GM18858 (cell line): ENCODE results near the gene DSTYK.

Experiments used
- ATAC-seq: cut with Tn5 transposase; IDR thresholded peaks from one replicate; pipeline ENCODE4 v1.9.1; 2021; ENCODE audit not compliant: unreplicated experiment

Gene DSTYK

GRCh38 chr1:205211169-205211838 is at the start of gene DSTYK:
TSS of gene DSTYK (minus strand) at chr1:205211702. CDS start at chr1:205211535, 167 bp downstream.
- peak; percentile 76 for ATAC-seq

DNA sequence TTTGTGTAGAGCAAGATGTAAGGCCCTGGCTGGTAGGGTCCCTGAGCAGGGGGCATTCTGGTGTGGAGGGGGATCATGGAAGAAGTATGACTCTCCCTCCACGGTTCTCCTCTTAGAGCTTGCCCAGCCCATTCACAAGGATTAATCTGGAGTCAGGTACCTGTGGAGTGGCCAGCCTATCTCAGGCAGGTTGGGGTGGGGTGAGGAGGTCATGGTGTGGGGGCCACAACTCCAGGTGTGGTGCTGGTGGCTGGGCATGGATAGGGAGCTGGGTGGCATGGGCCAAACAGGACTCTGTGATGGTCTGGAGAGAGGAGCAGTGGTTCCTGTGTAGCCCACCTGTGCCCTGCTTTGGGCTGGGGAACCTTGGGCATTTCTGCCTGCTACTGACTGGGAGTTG is 48.5 kb upstream of the DSTYK start:
- ATAC-seq = no peak

DNA sequence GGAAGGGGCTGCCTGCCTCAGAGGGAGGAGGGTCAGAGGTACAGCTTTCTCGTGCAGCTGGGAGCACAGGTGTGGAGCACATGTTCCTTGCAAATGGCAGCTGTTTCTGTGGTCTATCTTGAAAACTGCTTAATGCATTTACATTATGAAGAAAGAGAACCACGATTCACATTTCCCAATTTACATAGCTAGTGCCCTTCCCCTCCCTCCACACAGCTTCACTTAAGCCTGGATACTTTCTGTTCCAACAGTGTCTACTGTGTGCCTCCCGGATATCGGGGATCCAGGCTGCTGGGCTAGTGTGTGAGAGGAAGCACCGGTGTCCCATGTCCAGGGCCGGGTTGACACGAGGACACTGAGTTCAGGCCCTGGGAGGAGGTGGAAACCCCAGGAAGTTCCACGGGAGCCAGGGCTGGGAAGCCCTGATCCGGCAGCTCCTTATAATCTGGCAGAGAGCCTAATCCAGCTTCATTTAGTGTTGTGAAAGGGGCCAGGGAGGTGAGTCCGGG is 47.9 kb upstream of the DSTYK start:
- ATAC-seq = no peak

- ATAC-seq = no peak
Observed at GRCh38 chr1:205258719-205259118, 47.2 kb upstream of the DSTYK start.

- ATAC-seq = no peak
Observed at GRCh38 chr1:205258261-205258691, 46.8 kb upstream of the DSTYK start.

DNA sequence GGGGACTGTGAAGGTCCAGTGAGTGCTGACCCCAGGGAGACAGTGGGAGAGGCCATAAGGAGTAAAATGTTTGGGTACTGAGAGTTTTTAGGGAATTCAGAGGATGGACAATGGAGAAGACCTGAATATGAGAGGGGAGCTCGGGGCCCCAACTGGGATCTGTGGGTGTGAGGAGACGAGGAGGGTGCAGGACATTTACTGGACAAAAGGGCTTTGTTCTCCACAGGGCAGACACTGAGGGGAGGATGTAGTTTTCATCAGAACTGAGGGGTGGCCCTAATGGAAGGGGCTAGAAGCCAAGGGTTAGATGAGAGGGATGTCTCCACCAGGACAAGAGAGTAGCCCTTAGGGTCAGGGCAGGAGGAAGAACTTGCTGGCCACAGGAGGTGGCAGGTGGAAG is 46.2 kb upstream of the DSTYK start:
- ATAC-seq = no peak

- no peak for ATAC-seq
Observed at GRCh38 chr1:205256951-205257625, 45.6 kb upstream of the DSTYK start.

- ATAC-seq = no peak
Observed at GRCh38 chr1:205255941-205256780, 44.7 kb upstream of the DSTYK start.

DNA sequence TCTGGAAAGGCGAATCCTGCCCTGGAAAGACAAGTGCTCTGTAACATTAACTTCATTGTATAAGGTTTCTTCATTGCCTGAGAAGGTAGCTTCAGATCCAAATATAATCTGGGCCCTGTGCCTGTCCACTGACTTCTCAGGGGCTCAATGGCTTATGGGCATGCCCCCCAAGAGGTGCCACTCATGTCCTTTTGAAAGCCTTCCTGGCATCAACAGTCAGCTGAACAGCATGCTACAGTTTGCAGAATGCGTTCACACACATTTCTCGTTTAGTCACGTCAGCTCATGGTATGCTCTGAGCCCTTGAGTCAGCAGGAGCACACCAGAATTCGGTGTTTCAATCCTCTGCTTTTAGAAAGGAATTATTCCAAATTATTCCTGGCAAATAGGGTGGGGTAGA is 40.1 kb upstream of the DSTYK start:
- ATAC-seq = no peak

DNA sequence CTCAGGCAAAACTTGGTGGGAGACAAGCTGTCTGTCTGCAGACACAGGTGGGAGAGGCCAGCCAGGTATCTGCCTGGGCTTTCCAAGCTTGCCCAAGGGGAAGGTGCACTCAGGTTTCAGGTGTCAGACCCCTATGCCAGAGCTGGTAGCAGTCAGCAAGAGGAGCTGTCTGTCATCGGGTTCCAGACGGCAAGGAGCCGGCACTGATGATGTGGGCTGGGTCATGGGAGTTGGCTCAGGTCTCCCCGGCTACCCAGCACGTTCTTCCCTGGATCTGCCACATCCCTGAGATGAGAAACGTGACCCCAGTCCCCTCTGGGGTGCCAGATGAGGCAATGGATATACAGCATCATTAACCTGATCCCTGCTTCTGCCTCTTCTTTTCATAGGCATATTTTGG is 39.2 kb upstream of the DSTYK start:
- no peak for ATAC-seq

GRCh38 chr1:205249651-205250050 is 38.1 kb upstream of the DSTYK start:
- no peak for ATAC-seq

- no peak for ATAC-seq
Observed at GRCh38 chr1:205248793-205249601, 37.5 kb upstream of the DSTYK start.

- ATAC-seq = no peak
Observed at GRCh38 chr1:205247130-205247921, 35.8 kb upstream of the DSTYK start.

DNA sequence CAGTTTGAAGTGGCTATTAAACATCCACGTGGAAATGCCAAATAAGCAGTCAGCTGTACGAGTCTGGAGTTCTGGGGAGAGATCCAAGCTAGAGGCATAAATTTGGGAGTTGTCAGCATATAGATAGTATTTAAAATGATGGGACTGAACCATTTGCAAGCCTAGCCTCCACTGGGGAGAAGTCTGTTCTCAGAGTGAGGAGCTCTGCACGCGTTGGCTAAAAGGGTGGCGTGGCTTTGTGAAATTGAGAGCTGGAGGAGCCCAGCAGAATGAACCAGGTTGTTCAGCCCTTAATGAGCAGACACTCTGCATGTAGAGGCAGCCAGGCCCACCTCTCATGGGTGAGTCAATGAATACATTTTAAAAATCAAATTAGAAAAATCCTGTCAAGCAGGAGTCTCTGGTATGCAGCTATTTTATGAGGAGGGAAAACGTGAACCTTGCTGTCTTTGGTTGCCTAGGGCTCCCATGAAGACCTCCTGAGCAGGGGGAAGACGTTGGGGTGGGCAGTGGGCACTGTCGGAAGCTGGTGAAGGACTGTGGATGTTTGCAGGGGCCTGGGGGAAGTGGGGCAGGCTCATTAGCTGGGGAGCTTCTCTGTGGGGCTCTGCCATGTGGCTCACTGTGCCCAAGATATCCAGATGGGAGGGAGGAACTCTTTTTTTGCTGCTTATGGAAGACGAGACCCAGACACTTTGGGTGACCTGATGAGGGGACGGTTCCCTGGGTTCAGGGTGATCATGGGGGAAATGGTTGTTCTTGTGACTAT is 35.0 kb upstream of the DSTYK start:
- ATAC-seq = no peak

- no peak for ATAC-seq
Observed at GRCh38 chr1:205245096-205245495, 33.6 kb upstream of the DSTYK start.

- ATAC-seq = no peak
Observed at GRCh38 chr1:205244384-205244783, 32.9 kb upstream of the DSTYK start.

DNA sequence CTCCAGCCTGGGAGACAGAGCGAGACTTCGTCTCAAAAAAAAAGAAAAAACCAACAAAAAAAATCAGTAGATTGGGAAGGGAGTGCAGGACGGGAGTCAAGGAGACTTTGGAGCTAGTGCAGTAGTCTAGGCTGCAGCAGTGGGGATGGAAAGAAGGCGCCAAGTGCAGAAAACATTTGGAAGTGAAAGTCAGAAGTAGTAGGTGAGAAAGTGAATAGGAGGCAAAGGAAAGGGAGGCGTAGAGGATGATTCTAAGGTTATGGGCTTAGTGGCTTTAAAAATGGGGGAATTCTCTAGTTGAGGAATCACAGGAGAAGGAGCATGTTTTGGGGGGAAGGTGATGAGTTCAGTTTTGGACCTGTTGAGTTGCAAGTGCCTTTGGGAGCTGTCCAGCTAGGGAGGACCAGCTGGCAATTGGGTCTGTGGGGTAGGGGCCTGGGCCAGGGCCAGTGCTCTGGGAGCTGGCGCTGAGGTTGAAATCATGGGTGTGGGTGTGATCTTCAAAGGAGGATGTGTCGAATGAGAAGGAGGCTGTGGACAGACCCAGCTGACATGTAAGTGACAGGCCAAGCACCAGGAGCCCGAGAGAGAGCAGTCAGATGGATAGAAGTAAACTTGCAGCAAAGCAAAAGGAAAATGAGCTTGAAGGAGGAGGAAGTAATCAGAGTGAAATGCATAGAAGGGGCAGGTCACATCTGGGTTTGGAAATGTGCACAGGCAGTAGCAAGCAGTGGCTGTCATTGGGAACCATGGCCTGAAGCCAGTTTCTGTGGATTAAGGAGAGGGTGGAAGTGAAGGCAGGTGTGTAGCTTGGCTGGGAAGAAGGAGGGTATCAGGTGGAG is 32.1 kb upstream of the DSTYK start:
- ATAC-seq = no peak

DNA sequence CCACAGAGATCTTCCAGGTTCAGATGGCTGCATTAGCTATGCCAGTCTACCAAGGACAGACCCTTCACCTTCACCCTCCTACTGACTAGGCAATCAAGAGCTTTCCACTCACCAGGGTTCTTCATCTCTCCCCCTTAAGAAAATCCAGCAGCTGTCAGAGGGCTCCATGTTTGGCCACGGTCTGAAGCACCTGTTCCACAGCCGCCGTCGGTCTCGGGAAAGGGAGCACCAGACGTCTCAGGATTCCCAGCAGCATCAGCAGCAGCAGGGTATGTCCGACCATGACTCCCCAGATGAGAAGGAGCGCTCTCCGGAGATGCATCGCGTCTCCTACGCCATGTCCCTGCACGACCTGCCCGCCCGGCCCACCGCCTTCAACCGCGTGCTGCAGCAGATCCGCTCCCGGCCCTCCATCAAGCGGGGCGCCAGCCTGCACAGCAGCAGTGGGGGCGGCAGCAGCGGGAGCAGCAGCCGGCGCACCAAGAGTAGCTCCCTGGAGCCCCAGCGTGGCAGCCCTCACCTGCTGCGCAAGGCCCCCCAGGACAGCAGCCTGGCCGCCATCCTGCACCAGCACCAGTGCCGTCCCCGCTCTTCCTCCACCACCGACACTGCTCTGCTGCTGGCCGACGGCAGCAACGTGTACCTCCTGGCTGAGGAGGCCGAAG is 30.0 kb upstream of the DSTYK start:
- ATAC-seq = no peak
